Measurements from ENCODE around the gene NLRP1. TPM values are rescaled to one million over a fixed set of nuclear protein-coding genes. Genes with fewer than 3 reads are reported as not detected.

NLRP1 gene
- total and polyA plus RNA-seq, 2 of the 13 experiments (the other 11 are each of a cell fraction or from before 2014, with no cell fraction given) = 3.4 to 3.7 TPM

DNA sequence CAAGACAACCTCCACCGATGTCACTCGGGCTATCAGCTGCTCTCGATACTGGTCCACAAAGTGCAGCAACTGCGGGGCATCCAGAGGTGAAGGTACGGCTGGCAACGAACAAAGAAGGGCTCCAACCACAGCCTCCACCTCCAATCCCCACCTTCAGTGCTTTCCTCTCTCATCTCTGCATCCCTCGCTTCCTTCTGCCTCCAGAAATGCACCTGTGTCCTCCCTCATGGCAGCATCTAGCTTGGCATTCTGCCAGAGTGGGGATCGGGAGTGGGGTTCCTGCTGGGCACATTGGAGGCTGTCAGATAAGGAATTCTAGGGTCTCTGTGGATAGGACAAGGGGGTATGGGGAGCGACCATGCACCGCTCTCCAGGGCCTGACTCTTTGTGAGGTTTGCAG is 69.3 kb downstream of the NLRP1 start:
- 94% methylated on average over 10 of the region's 10 CpGs for WGBS (ENCODE audit: low lambda C conversion rate)
- in situ Hi-C loops (cut with HindIII; ENCODE audit: extremely low pct_ligation_motif_present, low pct_unique_long_range_greater_than_20kb) = no loop called here

More for the DNA sequence above, 69.3 kb downstream of the NLRP1 start:
- ATAC-seq = no peak
- Histone ChIP-seq H3K27me3 (ENCODE audit: control insufficient read depth in 1 of 2, insufficient read depth in 2 of 2, low read length in 2 of 2) (no peaks in the 10 kb centered on the region), H3K79me2 (ENCODE audit: insufficient read depth, low read length) (no peaks in the 10 kb centered on the region), H3K27ac (ENCODE audit: extremely low read length, insufficient read depth, low read length) (no peak overlapping the region), H3K9ac (ENCODE audit: insufficient read depth, low read depth, low read length) (no peak overlapping the region), H3K9me3 (ENCODE audit: low read length) (no peaks in the 10 kb centered on the region), H3K4me2 (ENCODE audit: low read depth, low read length) (no peak overlapping the region), H3K4me3 (replicated peaks in 1 of 3; ENCODE audit: insufficient read depth in 1 of 3, low read depth in 2 of 3, low read length in 3 of 3) (no peak overlapping the region), H3K4me1 (ENCODE audit: insufficient read depth, low read length) (peaks cover 46% of the 10 kb centered on the region), H3K36me3 (replicated peaks in 1 of 2; ENCODE audit: control insufficient read depth in 1 of 2, insufficient read depth in 2 of 2, low read length in 2 of 2) (no peaks in the 10 kb centered on the region), H2AFZ (ENCODE audit: low read length) (no peak overlapping the region), H4K20me1 (ENCODE audit: insufficient read depth, low read length) (no peaks in the 10 kb centered on the region)
- no peak for DNase-seq (ENCODE audit: low spot score)
- intact Hi-C loops (cut with micrococcal nuclease; ENCODE audit: unreplicated experiment) = no loop called here
- ChIA-PET CTCF (ENCODE audit: low intra/inter-chr PET ratio, low total read pairs) (no interaction called here), POLR2A (no interaction called here)
- FAIRE-seq = no peak
- no TSS peak for BruUV-seq (replicated peaks)
- TF ChIP-seq REPIN1 (CRISPR knock-in tag; IDR thresholded peaks at IDR 0.05; ENCODE audit: borderline replicate concordance, low read depth) = no peak
- TF ChIP-seq, protein P1, sequence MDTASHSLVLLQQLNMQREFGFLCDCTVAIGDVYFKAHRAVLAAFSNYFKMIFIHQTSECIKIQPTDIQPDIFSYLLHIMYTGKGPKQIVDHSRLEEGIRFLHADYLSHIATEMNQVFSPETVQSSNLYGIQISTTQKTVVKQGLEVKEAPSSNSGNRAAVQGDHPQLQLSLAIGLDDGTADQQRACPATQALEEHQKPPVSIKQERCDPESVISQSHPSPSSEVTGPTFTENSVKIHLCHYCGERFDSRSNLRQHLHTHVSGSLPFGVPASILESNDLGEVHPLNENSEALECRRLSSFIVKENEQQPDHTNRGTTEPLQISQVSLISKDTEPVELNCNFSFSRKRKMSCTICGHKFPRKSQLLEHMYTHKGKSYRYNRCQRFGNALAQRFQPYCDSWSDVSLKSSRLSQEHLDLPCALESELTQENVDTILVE (CRISPR knock-in tag; IDR thresholded peaks at IDR 0.05) = no peak
- TF ChIP-seq THYN1 (CRISPR knock-in tag; IDR thresholded peaks at IDR 0.05; ENCODE audit: borderline replicate concordance, low read depth) = no peak
- TF ChIP-seq GLI4 (CRISPR knock-in tag; IDR thresholded peaks at IDR 0.05; ENCODE audit: borderline replicate concordance) = no peak
- TF ChIP-seq, protein P2, sequence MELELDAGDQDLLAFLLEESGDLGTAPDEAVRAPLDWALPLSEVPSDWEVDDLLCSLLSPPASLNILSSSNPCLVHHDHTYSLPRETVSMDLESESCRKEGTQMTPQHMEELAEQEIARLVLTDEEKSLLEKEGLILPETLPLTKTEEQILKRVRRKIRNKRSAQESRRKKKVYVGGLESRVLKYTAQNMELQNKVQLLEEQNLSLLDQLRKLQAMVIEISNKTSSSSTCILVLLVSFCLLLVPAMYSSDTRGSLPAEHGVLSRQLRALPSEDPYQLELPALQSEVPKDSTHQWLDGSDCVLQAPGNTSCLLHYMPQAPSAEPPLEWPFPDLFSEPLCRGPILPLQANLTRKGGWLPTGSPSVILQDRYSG (CRISPR knock-in tag; IDR thresholded peaks at IDR 0.05) = no peak
- TF ChIP-seq ZNF343 (CRISPR knock-in tag; IDR thresholded peaks at IDR 0.05) = no peak
- TF ChIP-seq ELF4 (CRISPR knock-in tag; IDR thresholded peaks at IDR 0.05; ENCODE audit: borderline replicate concordance) = no peak
- no peak for TF ChIP-seq ELF3 (CRISPR knock-in tag; IDR thresholded peaks at IDR 0.05)
- no peak for TF ChIP-seq CBX1 (IDR thresholded peaks at IDR 0.05; ENCODE audit: low read depth)
- TF ChIP-seq ZMAT3 (CRISPR knock-in tag; conservative IDR thresholded peaks at IDR 0.05) = no peak
- TF ChIP-seq HNRNPK (IDR thresholded peaks at IDR 0.05; ENCODE audit: low read depth, low read length, poor library complexity, severe bottlenecking) = no peak
- TF ChIP-seq YEATS2 (CRISPR knock-in tag; IDR thresholded peaks at IDR 0.05; ENCODE audit: borderline replicate concordance) = no peak
- TF ChIP-seq HNRNPUL1 (IDR thresholded peaks at IDR 0.05; ENCODE audit: low read depth, low read length) = no peak

Data from HepG2 (cell line).